ENCODE results near the gene PCSK4.

GRCh38 chr19:1445185-1445931 is 44.8 kb downstream of the PCSK4 start:
- TF ChIP-seq CTCF (IDR thresholded peaks at IDR 0.05) (peak; percentile 31 to 83 (median 68)), POLR2A (IDR thresholded peaks at IDR 0.05) (no peak), POLR2AphosphoS5 (IDR thresholded peaks at IDR 0.05; ENCODE audit: insufficient read depth in 1 of 2, low read depth in 1 of 2) (no peak)

All from vagina (tissue), 2 donors.